SK-N-SH treated with all-trans-retinoic acid at 6 μM for 48 hours (cell line): ENCODE measurements around the gene RBMS3.

ENCODE experiments used
- ATAC-seq: fragments of 200-7000 bp; cut with Tn5 transposase; 3 replicates; pipeline ENCODE4 v1.9.1; 2020; ENCODE audit warnings: mild to moderate bottlenecking, moderate library complexity
- ARNTL ChIP-seq: fragments of 450-650 bp; formaldehyde crosslinking; IDR thresholded peaks from 2 replicates; pipeline ENCODE4 v1.5.0; 2020; ENCODE audit warnings: low read depth, mild to moderate bottlenecking, moderate library complexity, borderline replicate concordance
- BACH2 ChIP-seq: fragments of 250-450 bp; sonication (Bioruptor Pico); IDR thresholded peaks from 2 replicates; pipeline ENCODE4 v1.9.0; 2021; ENCODE audit warnings: mild to moderate bottlenecking, borderline replicate concordance
- CREB5 ChIP-seq: fragments of 250-450 bp; sonication (Bioruptor Pico); IDR thresholded peaks from 2 replicates; pipeline ENCODE4 v1.5.1; 2020; ENCODE audit warnings: low read depth, mild to moderate bottlenecking, moderate library complexity
- CSRNP3 ChIP-seq: fragments of 250-450 bp; sonication (Bioruptor Pico); IDR thresholded peaks from 2 replicates; pipeline ENCODE4 v1.5.1; 2021; ENCODE audit warnings: mild to moderate bottlenecking, moderate library complexity
- ESRRG ChIP-seq: fragments of 250-450 bp; sonication (Bioruptor Pico); IDR thresholded peaks from 2 replicates; pipeline ENCODE4 v1.6.1; 2021; ENCODE audit warnings: mild to moderate bottlenecking
- GLIS3 ChIP-seq: fragments of 250-450 bp; sonication (Bioruptor Pico); IDR thresholded peaks from 2 replicates; pipeline ENCODE4 v1.5.0; 2020; ENCODE audit warnings: mild to moderate bottlenecking, moderate library complexity
- ISL1 ChIP-seq: fragments of 250-450 bp; sonication (Bioruptor Pico); IDR thresholded peaks from 2 replicates; pipeline ENCODE4 v2.1.2; 2022; ENCODE audit warnings: mild to moderate bottlenecking, moderate library complexity
- OSR1 ChIP-seq: fragments of 250-450 bp; sonication (Bioruptor Pico); IDR thresholded peaks from 2 replicates; pipeline ENCODE4 v1.8.0; 2022; ENCODE audit warnings: moderate library complexity, mild to moderate bottlenecking, inconsistent platforms
- PATZ1 ChIP-seq: fragments of 250-450 bp; sonication (Bioruptor Pico); IDR thresholded peaks from 2 replicates; pipeline ENCODE4 v1.8.0; 2020; ENCODE audit warnings: mild to moderate bottlenecking, moderate library complexity, borderline replicate concordance
- POU6F1 ChIP-seq: fragments of 250-450 bp; sonication (Bioruptor Pico); IDR thresholded peaks from 2 replicates; pipeline ENCODE4 v1.8.0; 2021; ENCODE audit warnings: low read depth, mild to moderate bottlenecking, moderate library complexity, borderline replicate concordance
- PPARA ChIP-seq: fragments of 250-450 bp; sonication (Bioruptor Pico); IDR thresholded peaks from 2 replicates; pipeline ENCODE4 v1.5.0; 2020; ENCODE audit warnings: mild to moderate bottlenecking, borderline replicate concordance
- RARB ChIP-seq: fragments of 250-450 bp; sonication (Bioruptor Pico); IDR thresholded peaks from 2 replicates; pipeline ENCODE4 v1.8.0; 2021; ENCODE audit warnings: mild to moderate bottlenecking, moderate library complexity
- SNAI2 ChIP-seq: fragments of 250-450 bp; sonication (Bioruptor Pico); IDR thresholded peaks from 2 replicates; pipeline ENCODE4 v1.5.0; 2020; ENCODE audit warnings: mild to moderate bottlenecking, moderate library complexity
- TCF4 ChIP-seq: fragments of 250-450 bp; sonication (Bioruptor Pico); IDR thresholded peaks from 2 replicates; pipeline ENCODE4 v1.8.0; 2021; ENCODE audit warnings: mild to moderate bottlenecking, moderate library complexity, borderline replicate concordance
- TOX ChIP-seq: fragments of 250-450 bp; sonication (Bioruptor Pico); IDR thresholded peaks from 2 replicates; pipeline ENCODE4 v1.8.0; 2021; ENCODE audit warnings: mild to moderate bottlenecking, moderate library complexity, borderline replicate concordance
- TSHZ2 ChIP-seq: fragments of 250-450 bp; sonication (Bioruptor Pico); IDR thresholded peaks from 2 replicates; pipeline ENCODE4 v1.5.0; 2020; ENCODE audit warnings: mild to moderate bottlenecking, moderate library complexity
- ZC3H10 ChIP-seq: fragments of 250-450 bp; sonication (Bioruptor Pico); IDR thresholded peaks from 2 replicates; pipeline ENCODE4 v1.5.1; 2021; ENCODE audit warnings: mild to moderate bottlenecking, moderate library complexity
- ZFP3 ChIP-seq: fragments of 250-450 bp; sonication (Bioruptor Pico); IDR thresholded peaks from 2 replicates; pipeline ENCODE4 v1.5.0; 2020; ENCODE audit warnings: mild to moderate bottlenecking, moderate library complexity
- ZFP30 ChIP-seq: fragments of 450-650 bp; formaldehyde crosslinking; IDR thresholded peaks from 2 replicates; pipeline ENCODE4 v1.5.0; 2022; ENCODE audit warnings: mild to moderate bottlenecking, moderate library complexity
- ZNF565 ChIP-seq: fragments of 450-650 bp; formaldehyde crosslinking; conservative IDR thresholded peaks from 2 replicates; pipeline ENCODE4 v1.5.0; 2020; ENCODE audit warnings: low read depth, mild to moderate bottlenecking, moderate library complexity
- ZNF70 ChIP-seq: fragments of 450-650 bp; formaldehyde crosslinking; IDR thresholded peaks from 2 replicates; pipeline ENCODE4 v1.5.0; 2020; ENCODE audit warnings: mild to moderate bottlenecking, moderate library complexity

RBMS3 gene

GRCh38 chr3:29291260-29291981 lies 10.6 kb downstream of the RBMS3 start:
- no peak for TF ChIP-seq PATZ1 (CRISPR knock-in tag)
- ATAC-seq: no peak

GRCh38 chr3:29291982-29292363 lies 11.1 kb downstream of the RBMS3 start:
- TF ChIP-seq BACH2 (CRISPR knock-in tag): no peak
- no peak for TF ChIP-seq TSHZ2 (CRISPR knock-in tag)
- no peak for TF ChIP-seq CSRNP3
- no peak for TF ChIP-seq ZNF565
- no peak for TF ChIP-seq ISL1 (CRISPR knock-in tag)
- no peak for TF ChIP-seq CREB5 (CRISPR knock-in tag)
- TF ChIP-seq RARB (CRISPR knock-in tag): no peak
- ATAC-seq: no peak

GRCh38 chr3:29293421-29293820 lies 12.6 kb downstream of the RBMS3 start:
- ATAC-seq: no peak
- TF ChIP-seq ZFP3 (CRISPR knock-in tag) (no peak), ARNTL (CRISPR knock-in tag) (no peak), POU6F1 (CRISPR knock-in tag) (no peak), TSHZ2 (CRISPR knock-in tag) (no peak), ZNF70 (no peak), SNAI2 (CRISPR knock-in tag) (no peak), ESRRG (no peak), TOX (CRISPR knock-in tag) (no peak), TCF4 (CRISPR knock-in tag) (no peak), PPARA (no peak), ISL1 (CRISPR knock-in tag) (no peak), BACH2 (CRISPR knock-in tag) (no peak), ZFP30 (CRISPR knock-in tag) (no peak), ZC3H10 (CRISPR knock-in tag) (no peak), CSRNP3 (no peak), GLIS3 (no peak), ZNF565 (no peak), RARB (CRISPR knock-in tag) (no peak), PATZ1 (CRISPR knock-in tag) (no peak), OSR1 (no peak)
